ENCODE measurements around the gene RTN1. TPM values are rescaled to one million over a fixed set of nuclear protein-coding genes. Genes with fewer than 3 reads are reported as not detected.

The RTN1 gene
- total and polyA plus RNA-seq, 4 donors: 114 to 955 (median 805) TPM

GRCh38 chr14:59632381-59632780 is 238.2 kb downstream of the RTN1 start:
- DNase-seq (ENCODE audit: low read depth in 4 of 6, low spot score in 6 of 6): peak in 2 of 6 donors; percentile 44 to 57
- WGBS (ENCODE audit: insufficient coverage): 43% methylated on average over 3 of the region's 3 CpGs
- Histone ChIP-seq H3K27me3 (ENCODE audit: control insufficient read depth, insufficient read depth, low read length) (no peaks in the 10 kb centered on the region), H3K9me3 (ENCODE audit: control insufficient read depth, insufficient read depth, low read length) (peaks cover 3% of the 10 kb centered on the region), H3K4me1 (ENCODE audit: control insufficient read depth, insufficient read depth, low read length) (no peaks in the 10 kb centered on the region), H3K4me3 (ENCODE audit: low read depth, low read length) (no peak overlapping the region), H3K36me3 (ENCODE audit: control insufficient read depth, insufficient read depth, low read length) (no peaks in the 10 kb centered on the region), H3K27ac (ENCODE audit: low read depth, low read length) (no peak overlapping the region)

- WGBS (ENCODE audit: insufficient coverage): 40% methylated on average over 3 of the region's 3 CpGs
- Histone ChIP-seq H3K4me1 (ENCODE audit: control insufficient read depth, insufficient read depth, low read length) (no peaks in the 10 kb centered on the region), H3K27ac (ENCODE audit: low read depth, low read length) (no peak overlapping the region), H3K36me3 (ENCODE audit: control insufficient read depth, insufficient read depth, low read length) (no peaks in the 10 kb centered on the region), H3K27me3 (ENCODE audit: control insufficient read depth, insufficient read depth, low read length) (no peaks in the 10 kb centered on the region), H3K9me3 (ENCODE audit: control insufficient read depth, insufficient read depth, low read length) (peaks cover 3% of the 10 kb centered on the region), H3K4me3 (ENCODE audit: low read depth, low read length) (no peak overlapping the region)
- peak in 2 of 6 donors; percentile 11 to 32 for DNase-seq (ENCODE audit: low read depth in 4 of 6, low spot score in 6 of 6)
These were observed 239.3 kb downstream of the RTN1 start for GRCh38 chr14:59631237-59631636.

GRCh38 chr14:59630288-59630963 is 240.2 kb downstream of the RTN1 start:
- H3K27ac ChIP-seq (ENCODE audit: low read depth, low read length): peak overlapping the region; percentile 45
- WGBS (ENCODE audit: insufficient coverage): 0% methylated on average over 57 of the region's 57 CpGs

DNA sequence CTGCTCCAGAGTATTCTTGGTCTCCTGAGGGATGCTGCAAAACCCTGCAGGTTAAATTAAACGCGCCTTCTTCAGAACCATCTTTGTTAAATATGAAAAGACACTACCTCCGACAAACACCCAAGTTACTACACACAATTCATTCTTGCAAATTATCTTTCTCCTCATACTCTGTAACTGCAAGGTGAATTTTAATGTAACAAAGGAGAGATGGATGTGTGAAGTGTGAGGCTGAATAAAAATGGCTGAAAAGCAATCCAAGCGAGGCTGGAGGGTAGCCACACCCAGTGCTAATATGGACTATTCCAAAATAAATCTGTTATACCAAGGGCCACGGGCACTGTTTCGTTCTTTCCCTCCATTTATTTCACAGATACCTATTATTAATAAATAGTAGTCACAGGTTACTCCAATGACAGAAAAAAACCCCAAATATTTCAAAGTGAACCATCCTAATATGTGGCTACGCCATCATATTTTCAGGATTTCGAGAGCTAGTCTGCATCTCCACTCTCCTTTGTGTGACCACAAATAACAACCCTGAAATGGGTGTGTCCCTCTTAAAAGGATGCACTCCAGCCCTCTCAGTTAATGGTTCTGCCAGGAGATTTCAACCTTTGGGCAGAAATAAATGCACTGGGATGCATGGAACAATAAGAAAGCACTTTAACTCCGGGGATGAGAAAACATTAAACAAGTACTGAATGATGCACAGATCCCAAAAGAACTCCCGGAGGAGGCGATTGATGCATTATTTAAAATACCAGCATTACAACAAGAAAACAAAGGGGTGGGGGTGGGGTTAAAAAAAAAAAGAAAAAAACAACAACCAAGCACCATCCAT is 240.9 kb downstream of the RTN1 start:
- Histone ChIP-seq H3K36me3 (ENCODE audit: control insufficient read depth, insufficient read depth, low read length) (no peaks in the 10 kb centered on the region), H3K27me3 (ENCODE audit: control insufficient read depth, insufficient read depth, low read length) (no peaks in the 10 kb centered on the region), H3K9me3 (ENCODE audit: control insufficient read depth, insufficient read depth, low read length) (no peaks in the 10 kb centered on the region), H3K4me1 (ENCODE audit: control insufficient read depth, insufficient read depth, low read length) (no peaks in the 10 kb centered on the region), H3K4me3 (ENCODE audit: low read depth, low read length) (peak overlapping the region; percentile 59), H3K27ac (ENCODE audit: low read depth, low read length) (peak overlapping the region; percentile 45)
- peak in 5 of 6 donors; percentile 24 to 91 (median 49) for DNase-seq (ENCODE audit: low read depth in 4 of 6, low spot score in 6 of 6)
- 43% methylated on average over 2 of the region's 11 CpGs for WGBS (ENCODE audit: insufficient coverage)

More at GRCh38 chr14:59630288-59630963, 240.2 kb downstream of the RTN1 start:
- peak; percentile 45 to 92 (median 58) for DNase-seq (ENCODE audit: low read depth in 4 of 6, low spot score in 6 of 6)
- Histone ChIP-seq H3K27me3 (ENCODE audit: control insufficient read depth, insufficient read depth, low read length) (no peaks in the 10 kb centered on the region), H3K36me3 (ENCODE audit: control insufficient read depth, insufficient read depth, low read length) (no peaks in the 10 kb centered on the region), H3K4me1 (ENCODE audit: control insufficient read depth, insufficient read depth, low read length) (no peaks in the 10 kb centered on the region), H3K4me3 (ENCODE audit: low read depth, low read length) (peak overlapping the region; percentile 59), H3K9me3 (ENCODE audit: control insufficient read depth, insufficient read depth, low read length) (no peaks in the 10 kb centered on the region)

GRCh38 chr14:59627011-59627520 is 243.5 kb downstream of the RTN1 start:
- H3K4me3 ChIP-seq (ENCODE audit: low read depth, low read length): no peak overlapping the region
- H3K27me3 ChIP-seq (ENCODE audit: control insufficient read depth, insufficient read depth, low read length): no peaks in the 10 kb centered on the region
- no peaks in the 10 kb centered on the region for H3K4me1 ChIP-seq (ENCODE audit: control insufficient read depth, insufficient read depth, low read length)
- no peak overlapping the region for H3K27ac ChIP-seq (ENCODE audit: low read depth, low read length)
- no peaks in the 10 kb centered on the region for H3K9me3 ChIP-seq (ENCODE audit: control insufficient read depth, insufficient read depth, low read length)
- no peaks in the 10 kb centered on the region for H3K36me3 ChIP-seq (ENCODE audit: control insufficient read depth, insufficient read depth, low read length)
- peak in 1 of 6 donors; percentile 27 for DNase-seq (ENCODE audit: low read depth in 4 of 6, low spot score in 6 of 6)
- WGBS (ENCODE audit: insufficient coverage): no CpG with 5 or more reads among the region's 2 CpGs

GRCh38 chr14:59622631-59623030 is 247.9 kb downstream of the RTN1 start:
- Histone ChIP-seq H3K27ac (ENCODE audit: low read depth, low read length) (no peak overlapping the region), H3K36me3 (ENCODE audit: control insufficient read depth, insufficient read depth, low read length) (no peaks in the 10 kb centered on the region), H3K9me3 (ENCODE audit: control insufficient read depth, insufficient read depth, low read length) (no peaks in the 10 kb centered on the region), H3K27me3 (ENCODE audit: control insufficient read depth, insufficient read depth, low read length) (no peaks in the 10 kb centered on the region), H3K4me1 (ENCODE audit: control insufficient read depth, insufficient read depth, low read length) (no peaks in the 10 kb centered on the region), H3K4me3 (ENCODE audit: low read depth, low read length) (no peak overlapping the region)
- WGBS (ENCODE audit: insufficient coverage): no CpG with 5 or more reads among the region's 2 CpGs
- DNase-seq (ENCODE audit: low read depth in 4 of 6, low spot score in 6 of 6): no peak

DNA sequence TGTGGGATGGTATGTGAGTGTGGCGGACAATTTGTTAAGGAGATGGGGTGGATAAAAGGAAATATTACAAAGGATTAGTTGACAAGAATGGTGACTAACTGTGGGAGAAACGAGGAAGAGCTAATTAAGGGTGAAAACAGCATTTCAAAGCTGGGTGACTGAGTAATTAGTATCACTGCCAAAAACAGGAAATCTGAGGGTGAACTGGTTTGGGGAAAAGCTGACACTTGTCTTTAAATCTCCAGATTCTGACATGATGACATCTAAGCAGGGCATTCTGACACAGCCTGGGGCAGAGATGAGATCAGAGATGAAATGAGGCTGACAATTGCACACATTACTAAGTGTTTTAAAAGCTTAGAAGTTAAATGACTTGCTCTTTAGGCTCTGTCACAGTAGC is 251.5 kb downstream of the RTN1 start:
- H3K4me1 ChIP-seq (ENCODE audit: control insufficient read depth, insufficient read depth, low read length): no peaks in the 10 kb centered on the region
- DNase-seq (ENCODE audit: low read depth in 4 of 6, low spot score in 6 of 6): no peak
- WGBS (ENCODE audit: insufficient coverage): 49% methylated on average over 2 of the region's 2 CpGs
- H3K4me3 ChIP-seq (ENCODE audit: low read depth, low read length): no peak overlapping the region
- H3K27ac ChIP-seq (ENCODE audit: low read depth, low read length): no peak overlapping the region
- no peaks in the 10 kb centered on the region for H3K9me3 ChIP-seq (ENCODE audit: control insufficient read depth, insufficient read depth, low read length)
- no peaks in the 10 kb centered on the region for H3K36me3 ChIP-seq (ENCODE audit: control insufficient read depth, insufficient read depth, low read length)
- H3K27me3 ChIP-seq (ENCODE audit: control insufficient read depth, insufficient read depth, low read length): no peaks in the 10 kb centered on the region

DNA sequence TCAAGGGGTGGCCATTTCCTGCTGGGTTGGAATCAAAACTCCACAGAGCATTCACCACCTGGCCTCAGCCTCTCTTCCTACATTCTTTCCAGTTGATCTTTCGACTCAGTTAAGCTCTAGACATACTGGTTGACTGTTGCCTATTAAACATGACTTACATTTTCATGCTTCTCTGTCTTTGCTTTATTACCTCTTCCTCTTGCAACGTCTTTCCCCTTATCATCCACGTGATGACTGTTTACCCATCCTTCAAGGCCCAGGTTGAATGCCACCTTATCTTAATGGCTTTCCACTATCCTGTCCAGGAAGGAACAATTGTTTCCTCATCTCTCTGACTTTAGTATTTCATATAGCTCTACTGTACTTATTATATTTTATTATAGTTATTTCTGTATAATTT is 269.5 kb downstream of the RTN1 start:
- WGBS (ENCODE audit: insufficient coverage): 75% methylated on average over 3 of the region's 3 CpGs
- H3K4me3 ChIP-seq (ENCODE audit: low read depth, low read length): no peak overlapping the region
- H3K27ac ChIP-seq (ENCODE audit: low read depth, low read length): no peak overlapping the region
- peaks cover 2% of the 10 kb centered on the region for H3K36me3 ChIP-seq (ENCODE audit: control insufficient read depth, insufficient read depth, low read length)
- no peaks in the 10 kb centered on the region for H3K9me3 ChIP-seq (ENCODE audit: control insufficient read depth, insufficient read depth, low read length)
- DNase-seq (ENCODE audit: low read depth in 4 of 6, low spot score in 6 of 6): no peak
- H3K4me1 ChIP-seq (ENCODE audit: control insufficient read depth, insufficient read depth, low read length): no peaks in the 10 kb centered on the region
- H3K27me3 ChIP-seq (ENCODE audit: control insufficient read depth, insufficient read depth, low read length): no peaks in the 10 kb centered on the region

DNA sequence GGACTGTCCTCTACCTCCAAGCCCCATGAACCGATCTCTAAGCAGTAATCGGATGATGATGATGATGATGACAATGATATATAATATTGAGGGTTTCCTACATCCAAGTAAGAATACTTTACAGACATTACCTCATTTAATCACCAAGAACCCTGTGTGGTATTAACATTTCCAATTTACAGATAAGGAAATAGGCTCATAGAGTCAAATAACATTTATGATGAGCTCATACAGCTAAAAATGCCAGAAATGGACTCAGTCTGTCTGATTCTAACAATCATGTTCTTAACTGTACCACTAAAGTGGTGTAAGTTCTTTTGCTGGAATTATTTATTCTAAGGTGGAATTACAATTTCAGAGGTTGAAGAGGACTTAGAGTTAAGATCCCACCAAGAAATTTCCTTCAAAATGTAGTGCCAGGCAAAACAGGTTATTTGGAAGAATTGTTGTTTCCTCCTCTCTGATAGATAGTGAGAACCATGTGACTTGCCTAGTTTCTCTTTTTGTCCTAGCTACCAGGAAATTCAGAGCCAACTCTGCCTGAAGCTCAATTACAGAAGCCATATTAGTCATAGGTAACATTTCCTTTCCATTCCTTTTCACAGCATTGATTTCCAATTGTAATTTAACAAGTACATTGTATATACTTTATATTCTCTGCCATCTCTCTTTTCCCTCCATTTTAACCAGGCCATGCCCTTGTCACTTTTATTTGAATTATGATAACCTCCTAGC is 270.2 kb downstream of the RTN1 start:
- WGBS (ENCODE audit: insufficient coverage): no CpG with 5 or more reads among the region's 2 CpGs
- peaks cover 2% of the 10 kb centered on the region for H3K36me3 ChIP-seq (ENCODE audit: control insufficient read depth, insufficient read depth, low read length)
- no peaks in the 10 kb centered on the region for H3K9me3 ChIP-seq (ENCODE audit: control insufficient read depth, insufficient read depth, low read length)
- no peak for DNase-seq (ENCODE audit: low read depth in 4 of 6, low spot score in 6 of 6)
- no peaks in the 10 kb centered on the region for H3K27me3 ChIP-seq (ENCODE audit: control insufficient read depth, insufficient read depth, low read length)
- H3K4me3 ChIP-seq (ENCODE audit: low read depth, low read length): no peak overlapping the region
- H3K4me1 ChIP-seq (ENCODE audit: control insufficient read depth, insufficient read depth, low read length): no peaks in the 10 kb centered on the region
- H3K27ac ChIP-seq (ENCODE audit: low read depth, low read length): no peak overlapping the region
